Limb (tissue), 2 donors: ENCODE data around the gene CD47.

ENCODE experiments used
- DNase-seq, 2 donors: peaks; one replicate each; pipeline ENCODE4 v3.0.0-alpha.2; 2016; ENCODE audit errors: extremely low spot score in 2 of 2

The CD47 gene

GRCh38 chr3:108117241-108117775, 26.5 kb upstream of the CD47 start:
- no peak for DNase-seq

GRCh38 chr3:108114423-108115065, 23.7 kb upstream of the CD47 start:
- DNase-seq = no peak

DNA sequence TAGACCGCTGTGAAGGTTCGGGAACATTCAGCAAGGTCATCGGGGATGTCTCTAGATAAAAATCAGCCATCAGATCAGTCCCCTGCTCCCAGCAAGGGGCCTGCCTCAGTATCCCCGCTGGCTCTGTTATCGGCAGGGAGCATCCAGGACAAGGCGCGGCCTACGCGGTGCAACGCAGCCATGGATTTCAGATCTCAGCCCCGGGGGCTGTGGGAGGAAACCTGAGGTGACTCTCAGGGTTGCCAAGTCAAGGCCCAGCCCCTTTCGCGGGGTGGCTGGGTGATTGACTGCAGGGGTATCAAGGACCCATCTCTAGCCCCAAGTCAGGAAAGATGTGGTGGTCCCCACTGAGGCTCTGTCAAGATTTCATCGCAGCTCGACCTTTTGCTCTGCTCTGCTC, 23.1 kb upstream of the CD47 start:
- DNase-seq = no peak

DNA sequence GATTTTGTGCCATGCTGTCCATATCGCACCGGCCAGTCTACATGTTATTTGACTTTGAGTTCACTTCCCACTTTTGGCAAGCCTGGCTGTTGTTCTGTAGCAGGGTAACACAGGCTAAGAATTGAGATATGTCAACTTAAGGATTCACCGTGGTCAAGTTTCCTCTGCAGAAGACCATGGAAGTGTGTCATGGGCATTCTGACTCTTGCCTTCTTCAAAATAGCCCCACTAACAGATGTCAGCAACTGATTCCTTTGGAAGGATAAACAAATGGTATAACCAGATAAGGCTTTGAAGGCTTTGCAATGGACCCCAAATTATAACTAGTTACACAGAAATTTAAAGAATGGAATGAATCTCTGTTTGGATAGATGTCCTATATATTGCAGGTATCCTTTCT, 20.1 kb upstream of the CD47 start:
- no peak for DNase-seq

DNA sequence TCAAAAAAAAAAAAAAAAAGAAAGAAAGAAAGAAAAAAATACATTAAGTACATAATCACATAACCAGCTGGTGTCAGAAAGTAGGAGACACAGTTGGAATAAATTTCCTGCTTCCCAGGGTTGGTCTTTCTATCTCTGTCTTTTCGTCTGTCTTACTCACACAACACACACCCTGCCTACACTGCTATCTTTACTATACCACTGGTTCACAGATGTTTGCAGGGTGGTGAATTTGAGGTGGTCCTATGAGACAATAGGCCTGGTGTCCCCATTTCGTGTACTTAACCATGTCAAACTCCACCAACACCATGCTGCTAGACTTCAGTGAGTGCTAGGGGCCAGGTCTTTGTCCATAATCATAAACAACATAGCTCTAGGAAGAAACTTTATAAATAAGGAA, 17.6 kb upstream of the CD47 start:
- no peak for DNase-seq

- no peak for DNase-seq
Measured at GRCh38 chr3:108106449-108106848, 15.6 kb upstream of the CD47 start.

GRCh38 chr3:108106031-108106430, 15.2 kb upstream of the CD47 start:
- DNase-seq = no peak

GRCh38 chr3:108103886-108104797, 13.3 kb upstream of the CD47 start:
- peak in 1 of 2 donors; percentile 46 for DNase-seq

DNA sequence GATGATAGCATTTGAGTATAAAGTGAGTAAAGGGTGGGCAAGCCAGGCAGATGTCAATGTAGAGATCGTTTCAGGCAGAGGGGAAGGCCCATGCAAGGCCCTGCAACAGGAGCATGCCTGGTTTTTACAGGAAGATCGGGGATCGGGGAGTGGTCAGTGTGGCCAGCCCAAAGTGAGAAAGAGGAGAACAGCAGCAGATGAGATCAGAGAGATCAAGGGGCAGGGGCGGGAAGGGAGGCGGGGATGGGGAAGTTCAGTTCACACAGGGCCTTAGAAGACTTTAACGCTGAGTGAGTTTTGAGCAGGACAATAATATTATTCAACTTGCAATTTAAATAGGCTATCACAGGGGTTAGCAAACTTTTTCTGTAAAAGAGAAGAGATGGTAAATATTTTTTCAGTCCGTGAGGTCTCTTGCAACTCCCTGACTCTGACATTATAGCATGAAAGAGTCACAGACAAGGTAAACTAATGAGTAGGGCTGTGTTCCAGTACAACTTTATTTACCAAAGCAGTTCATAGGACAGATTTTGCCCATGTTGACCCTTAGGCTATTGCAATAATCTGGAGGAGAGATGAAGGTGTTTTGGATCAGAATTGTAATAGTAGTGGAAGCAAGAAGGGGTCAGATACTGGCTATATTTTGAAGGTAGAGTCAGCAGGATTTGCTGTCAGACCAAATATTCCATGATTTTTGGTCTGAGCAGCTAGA, 12.4 kb upstream of the CD47 start:
- DNase-seq = no peak

GRCh38 chr3:108102420-108103039, 11.7 kb upstream of the CD47 start:
- DNase-seq = no peak

- no peak for DNase-seq
Measured at GRCh38 chr3:108100906-108101660, 10.3 kb upstream of the CD47 start.

GRCh38 chr3:108099679-108100428, 9.0 kb upstream of the CD47 start:
- no peak for DNase-seq

DNA sequence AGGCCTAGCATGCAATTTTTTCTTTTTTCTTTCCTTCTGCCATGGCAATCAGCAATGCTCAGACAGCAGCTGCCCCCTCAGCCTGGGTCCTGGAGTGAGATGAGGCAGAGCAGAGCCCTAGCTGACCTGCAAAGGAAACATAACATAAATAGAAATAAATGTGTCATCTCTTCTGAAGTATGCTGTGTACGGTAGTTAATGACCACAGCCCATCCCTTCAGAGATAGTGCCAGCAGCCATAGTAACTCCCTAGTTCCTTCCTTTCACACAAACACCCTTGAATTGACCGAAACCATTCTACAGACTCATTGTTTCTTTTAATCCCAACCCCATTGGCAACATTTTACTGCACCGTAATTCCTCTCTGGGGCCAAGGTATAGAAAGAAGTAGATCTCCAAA, 8.4 kb upstream of the CD47 start:
- DNase-seq = no peak

- DNase-seq = no peak
Measured at GRCh38 chr3:108098003-108098370, 7.2 kb upstream of the CD47 start.

DNA sequence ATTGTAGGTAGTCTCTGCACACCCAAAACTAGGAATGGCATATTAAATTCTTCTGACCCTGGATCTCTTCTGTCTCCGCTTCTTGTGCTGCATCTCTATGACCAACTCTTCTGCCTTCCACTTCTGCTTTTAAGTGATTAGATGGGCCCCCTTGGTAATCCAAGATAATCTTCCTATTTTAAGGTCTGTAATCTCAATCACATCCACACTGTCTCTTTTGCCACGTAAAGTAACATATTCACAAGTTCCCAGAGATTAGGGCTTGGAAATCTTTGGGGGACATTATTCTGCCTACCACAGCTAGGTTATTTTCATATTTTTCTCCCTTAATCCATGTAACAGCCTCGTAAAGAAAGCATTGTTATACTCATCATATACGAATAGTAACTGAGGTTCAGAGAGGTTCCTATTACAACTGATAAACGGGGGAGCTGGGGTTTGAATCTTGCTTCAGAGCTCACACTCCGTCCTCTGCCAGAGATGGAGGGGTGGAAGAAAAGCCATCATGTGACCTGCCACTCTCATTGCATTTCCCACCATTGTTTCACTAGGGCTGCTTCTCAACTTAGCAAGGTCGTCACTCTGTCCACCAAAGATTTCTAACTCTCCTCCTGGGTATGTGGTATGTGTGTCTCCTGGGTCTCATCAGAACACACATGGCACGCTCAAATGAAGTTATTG, 6.6 kb upstream of the CD47 start:
- no peak for DNase-seq

DNA sequence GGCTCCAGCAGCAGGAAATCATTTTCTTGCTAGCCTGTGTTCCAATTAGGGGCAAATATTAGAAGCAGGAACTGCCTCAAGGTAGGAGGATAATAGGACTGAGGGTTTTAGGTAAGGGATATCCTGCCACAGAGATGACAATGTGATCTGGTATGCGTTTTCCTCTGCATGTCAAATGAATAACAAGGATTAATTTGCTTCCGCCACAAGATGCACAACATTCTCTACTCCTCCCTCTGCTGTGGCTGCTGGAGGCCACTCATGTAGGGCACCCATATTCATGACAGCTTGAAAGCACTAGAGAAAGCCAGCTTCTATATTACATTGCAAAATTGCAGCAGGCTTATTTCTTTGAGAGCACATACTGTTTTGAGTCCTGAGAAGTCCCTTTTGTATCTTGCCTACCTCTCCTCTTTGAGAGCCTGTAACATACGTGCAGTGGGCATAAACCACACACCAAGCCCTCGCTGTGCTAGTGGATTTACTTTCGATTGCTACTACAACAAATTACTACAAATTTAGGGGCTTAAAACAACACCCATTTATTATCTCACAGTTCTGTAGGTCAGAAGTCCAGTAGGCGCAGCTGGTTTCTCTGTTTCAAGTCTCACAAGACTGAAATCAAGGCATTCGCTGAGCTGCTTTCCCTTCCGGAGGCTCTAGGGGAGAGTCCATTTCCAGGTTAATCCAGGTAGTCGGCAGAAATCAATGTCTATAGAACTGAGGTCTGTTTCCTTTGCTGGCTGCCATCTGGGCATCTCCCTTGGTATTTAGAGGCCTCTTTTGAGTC, 5.9 kb upstream of the CD47 start:
- no peak for DNase-seq

DNA sequence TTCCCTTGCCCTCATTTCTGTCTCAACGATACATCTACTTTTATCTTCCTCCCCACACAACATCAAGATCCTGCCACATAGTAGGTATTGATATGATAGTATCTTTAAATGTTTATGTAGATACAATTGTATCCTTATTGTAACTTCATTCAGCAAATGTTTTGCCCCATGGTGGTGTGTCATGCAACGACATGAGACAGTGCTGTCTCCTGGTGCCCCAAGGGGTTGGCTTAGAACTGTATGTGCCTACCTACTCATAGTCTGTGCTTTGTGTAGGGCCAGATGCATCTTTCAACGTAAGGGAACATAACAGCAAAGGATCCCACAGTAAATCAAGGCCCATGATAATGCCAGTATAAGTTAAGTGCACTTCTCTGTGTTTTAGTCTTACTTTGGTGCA, 2.8 kb upstream of the CD47 start:
- no peak for DNase-seq

GRCh38 chr3:108093021-108093420, 2.2 kb upstream of the CD47 start:
- DNase-seq = no peak

DNA sequence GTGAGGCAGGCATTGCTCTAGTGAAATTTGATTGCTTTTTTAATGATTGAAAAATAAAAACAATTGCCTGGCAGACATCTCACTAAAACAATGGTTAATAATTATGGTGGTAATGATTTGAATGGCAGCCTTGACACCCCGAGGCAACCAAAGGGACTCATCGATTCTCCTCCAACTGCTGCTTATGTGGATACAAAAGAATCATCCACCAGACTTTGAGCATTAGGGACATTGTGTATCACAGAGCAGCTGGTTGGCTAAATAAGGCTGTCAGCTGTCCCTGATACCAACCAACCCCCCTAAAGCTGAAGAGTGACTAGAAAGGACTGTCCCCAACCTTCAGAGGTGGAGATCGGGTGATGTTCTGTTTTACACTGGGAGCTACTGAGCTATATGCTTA, 1.7 kb upstream of the CD47 start:
- no peak for DNase-seq
